GM23248 (cell line): ENCODE measurements around the gene CPTP.

Source experiments
- EZH2 ChIP-seq: fragments of 200-600 bp; sonication (generic); IDR thresholded peaks from 2 replicates; pipeline ENCODE4 v1.6.1; 2018; ENCODE audit warnings: antibody characterized with exemption, mild to moderate bottlenecking; ENCODE audit not compliant: insufficient read depth, poor library complexity, severe bottlenecking
- EZH2phosphoT487 ChIP-seq: fragments of 200-600 bp; sonication (generic); IDR thresholded peaks from 2 replicates; pipeline ENCODE4 v1.6.1; 2018; ENCODE audit warnings: antibody characterized with exemption, moderate library complexity, mild to moderate bottlenecking, low read depth; ENCODE audit not compliant: insufficient read depth

DNA sequence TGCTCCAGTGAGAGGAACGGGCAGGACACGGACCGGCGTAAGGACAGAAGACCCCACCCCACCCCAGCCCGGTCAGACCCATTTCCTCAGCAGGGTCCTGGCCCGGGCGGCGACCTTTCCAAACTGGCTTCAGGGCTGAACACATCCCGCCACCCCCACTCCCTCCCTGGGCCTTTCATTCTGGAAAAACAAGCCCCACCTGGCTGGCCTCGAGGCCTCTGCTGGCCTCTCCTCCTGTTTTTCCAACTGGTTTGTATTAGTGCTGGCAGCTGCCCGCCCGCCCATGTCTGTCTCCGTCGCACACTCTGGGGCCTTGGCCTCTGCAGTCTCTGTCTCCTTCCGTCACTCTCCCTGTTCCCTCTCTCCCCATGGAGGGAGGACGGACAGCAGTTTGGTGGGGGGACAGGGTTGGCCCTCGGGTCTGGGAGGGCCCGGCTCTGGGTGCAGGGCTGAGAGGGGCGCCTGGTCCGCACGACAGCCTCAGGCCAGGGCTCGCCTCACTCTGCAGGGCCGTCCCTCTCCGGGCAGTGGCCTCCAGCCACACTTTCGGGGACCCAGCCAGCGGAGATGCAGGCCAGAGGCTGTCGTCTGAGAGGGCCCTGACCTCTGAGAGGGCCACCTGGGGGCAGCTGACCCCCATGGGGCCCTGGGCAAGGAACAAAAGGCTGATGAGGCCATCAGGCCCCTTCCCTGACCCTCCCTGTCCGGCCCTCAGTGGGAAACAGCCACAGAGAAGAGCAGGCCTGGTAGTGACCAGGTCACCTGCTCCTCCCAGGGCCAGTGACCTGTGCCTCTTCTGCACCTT, 35.3 kb downstream of the CPTP start:
- TF ChIP-seq EZH2 (no peak), EZH2phosphoT487 (no peak)
